WTC11 (cell line): ENCODE measurements around the gene TSC22D2. TPM values are rescaled to one million over a fixed set of nuclear protein-coding genes. Genes with fewer than 3 reads are reported as not detected.
A peak's percentile ranks its signal among the peaks of the same experiment; 100 is the strongest.

Source experiments
- ATAC-seq: fragments of 200-7000 bp; cut with Tn5 transposase; 2 replicates; pipeline ENCODE4 v1.10.0; 2021; ENCODE audit warnings: mild to moderate bottlenecking, moderate library complexity
- CTCF ChIA-PET: fragments of 300-600 bp; sonication (Branson Sonifier 250); formaldehyde crosslinking; loops from one replicate; lab custom pipeline; 2021; ENCODE audit warnings: antibody characterized with exemption; lab: Charles Lee
- POLR2A ChIA-PET: fragments of 350-600 bp; sonication (Branson Sonifier 250); formaldehyde crosslinking; loops from one replicate; lab custom pipeline; 2021; ENCODE audit warnings: antibody characterized with exemption; lab: Charles Lee
- DNase-seq: peaks from one replicate; pipeline ENCODE4 v3.0.0; 2021; ENCODE audit warnings: low spot score
- H3K27ac Mint-ChIP-seq: 2 replicates; pipeline ENCODE4 v1.8.0; 2021; ENCODE audit warnings: mixed read lengths
- H3K27me3 Mint-ChIP-seq: 2 replicates; pipeline ENCODE4 v1.8.0; 2021; ENCODE audit warnings: low read depth, mild to moderate bottlenecking, moderate library complexity, mixed read lengths
- H3K36me3 Mint-ChIP-seq: 2 replicates; pipeline ENCODE4 v1.8.0; 2021; ENCODE audit warnings: mixed read lengths
- H3K4me1 Mint-ChIP-seq: 2 replicates; pipeline ENCODE4 v1.8.0; 2022; ENCODE audit warnings: mixed read lengths
- H3K4me3 Mint-ChIP-seq: 2 replicates; pipeline ENCODE4 v1.8.0; 2021; ENCODE audit warnings: mild to moderate bottlenecking, moderate library complexity, mixed read lengths
- H3K9me3 Mint-ChIP-seq: 2 replicates; pipeline ENCODE4 v1.8.0; 2021; ENCODE audit warnings: mixed read lengths
- ATF3 ChIP-seq: sonication (generic); formaldehyde crosslinking; conservative IDR thresholded peaks from 2 replicates; pipeline ENCODE4 v1.8.1; 2022; ENCODE audit warnings: mild to moderate bottlenecking, missing genetic modification reagents
- CBFB ChIP-seq: sonication (generic); formaldehyde crosslinking; IDR thresholded peaks from 2 replicates; pipeline ENCODE4 v1.8.1; 2022; ENCODE audit warnings: mild to moderate bottlenecking, low read depth, missing genetic modification reagents
- E2F1 ChIP-seq: sonication (generic); formaldehyde crosslinking; IDR thresholded peaks from 2 replicates; pipeline ENCODE4 v1.8.0; 2022; ENCODE audit warnings: mild to moderate bottlenecking, missing genetic modification reagents
- E2F4 ChIP-seq: sonication (generic); formaldehyde crosslinking; IDR thresholded peaks from 2 replicates; pipeline ENCODE4 v1.8.1; 2022; ENCODE audit warnings: low read depth, mild to moderate bottlenecking, moderate library complexity, missing genetic modification reagents, borderline replicate concordance
- IRF1 ChIP-seq: sonication (generic); formaldehyde crosslinking; IDR thresholded peaks from 2 replicates; pipeline ENCODE4 v1.8.0; 2023; ENCODE audit warnings: missing genetic modification reagents
- JAZF1 ChIP-seq: fragments of 250-450 bp; sonication (Bioruptor Pico); IDR thresholded peaks from 2 replicates; pipeline ENCODE4 v1.9.0; 2021; ENCODE audit warnings: moderate library complexity, mild to moderate bottlenecking, inconsistent platforms
- JUN ChIP-seq: sonication (generic); formaldehyde crosslinking; IDR thresholded peaks from 2 replicates; pipeline ENCODE4 v1.8.0; 2023; ENCODE audit warnings: mild to moderate bottlenecking, missing genetic modification reagents
- MXD4 ChIP-seq: fragments of 250-450 bp; sonication (Bioruptor Pico); IDR thresholded peaks from 2 replicates; pipeline ENCODE4 v1.8.0; 2021; ENCODE audit warnings: mild to moderate bottlenecking, moderate library complexity, borderline replicate concordance
- SMAD3 ChIP-seq: sonication (generic); formaldehyde crosslinking; IDR thresholded peaks from 2 replicates; pipeline ENCODE4 v1.8.0; 2022; ENCODE audit warnings: missing genetic modification reagents, mild to moderate bottlenecking, borderline replicate concordance
- STAT6 ChIP-seq: sonication (generic); formaldehyde crosslinking; conservative IDR thresholded peaks from 2 replicates; pipeline ENCODE4 v1.8.1; 2023; ENCODE audit warnings: mild to moderate bottlenecking, low read depth, missing genetic modification reagents, moderate library complexity
- TCF7 ChIP-seq: sonication (generic); formaldehyde crosslinking; IDR thresholded peaks from 2 replicates; pipeline ENCODE4 v1.8.0; 2022; ENCODE audit warnings: mild to moderate bottlenecking, low read depth, missing genetic modification reagents, moderate library complexity
- TEAD1 ChIP-seq: sonication (generic); formaldehyde crosslinking; IDR thresholded peaks from 2 replicates; pipeline ENCODE4 v1.8.0; 2022; ENCODE audit warnings: mild to moderate bottlenecking, missing genetic modification reagents
- TEAD4 ChIP-seq: sonication (generic); formaldehyde crosslinking; IDR thresholded peaks from 2 replicates; pipeline ENCODE4 v1.8.0; 2022; ENCODE audit warnings: mild to moderate bottlenecking, missing genetic modification reagents
- TP53 ChIP-seq: sonication (generic); formaldehyde crosslinking; IDR thresholded peaks from 2 replicates; pipeline ENCODE4 v1.8.1; 2023; ENCODE audit warnings: mild to moderate bottlenecking, missing genetic modification reagents
- ZBTB43 ChIP-seq: sonication (generic); formaldehyde crosslinking; IDR thresholded peaks from 2 replicates; pipeline ENCODE4 v1.8.1; 2023; ENCODE audit warnings: mild to moderate bottlenecking, missing genetic modification reagents
- ZNF121 ChIP-seq: sonication (generic); formaldehyde crosslinking; IDR thresholded peaks from 2 replicates; pipeline ENCODE4 v1.8.0; 2023; ENCODE audit warnings: missing genetic modification reagents
- ZNF396 ChIP-seq: fragments of 250-450 bp; sonication (Bioruptor Pico); IDR thresholded peaks from 2 replicates; pipeline ENCODE4 v1.8.0; 2021; ENCODE audit warnings: mild to moderate bottlenecking, moderate library complexity, borderline replicate concordance
- ZNF512 ChIP-seq: sonication (generic); formaldehyde crosslinking; IDR thresholded peaks from 2 replicates; pipeline ENCODE4 v1.8.1; 2022; ENCODE audit warnings: missing genetic modification reagents, borderline replicate concordance
- total RNA-seq: library from RNA; stranded (reverse); gene quantifications from 3 replicates; pipeline ENCODE4 v1.2.3, GENCODE V29; 2021

Gene TSC22D2
- total RNA-seq, 1 experiment from 2014 or later: 24.0 TPM

- TF ChIP-seq ATF3 (CRISPR knock-in tag) (no peak), JAZF1 (CRISPR knock-in tag) (no peak), TEAD4 (CRISPR knock-in tag) (no peak), ZNF121 (CRISPR knock-in tag) (no peak)
Measured at GRCh38 chr3:150454622-150455021, 46.5 kb downstream of the TSC22D2 start (continued).

GRCh38 chr3:150455341-150455740, 47.2 kb downstream of the TSC22D2 start:
- ChIA-PET POLR2A (no interaction called here), CTCF (no interaction called here)
- Mint-ChIP-seq H3K4me3 (no peak overlapping the region), H3K4me1 (peaks cover 12% of the 10 kb centered on the region), H3K27ac (0 out of 2 replicates have a peak overlapping the region, but pooled peaks have one; percentile 24), H3K36me3 (peaks cover 13% of the 10 kb centered on the region), H3K27me3 (no peaks in the 10 kb centered on the region), H3K9me3 (no peaks in the 10 kb centered on the region)
- DNase-seq (no peak), ATAC-seq (no peak)
- TF ChIP-seq ZNF396 (CRISPR knock-in tag) (no peak), JUN (CRISPR knock-in tag) (no peak), IRF1 (CRISPR knock-in tag) (no peak), STAT6 (no peak)

GRCh38 chr3:150458001-150458400, 49.9 kb downstream of the TSC22D2 start:
- DNase-seq (no peak), ATAC-seq (no peak)
- H3K4me1 Mint-ChIP-seq: peaks cover 11% of the 10 kb centered on the region
- no peak overlapping the region for H3K27ac Mint-ChIP-seq
- no peak for TF ChIP-seq ZBTB43
- no peak for TF ChIP-seq CBFB
- no peak for TF ChIP-seq E2F1 (CRISPR knock-in tag)
- TF ChIP-seq ATF3 (CRISPR knock-in tag): no peak
- no peak for TF ChIP-seq E2F4 (CRISPR knock-in tag)
- TF ChIP-seq JAZF1 (CRISPR knock-in tag): no peak
- H3K27me3 Mint-ChIP-seq: no peaks in the 10 kb centered on the region
- ChIA-PET POLR2A (no interaction called here), CTCF (interaction anchor here (0.6 kb wide), 1 partner anchor 172 kb away, joined by 4 read pairs; no protein-coding TSS in a partner anchor)
- no peak overlapping the region for H3K4me3 Mint-ChIP-seq
- no peaks in the 10 kb centered on the region for H3K9me3 Mint-ChIP-seq
- H3K36me3 Mint-ChIP-seq: peaks cover 13% of the 10 kb centered on the region

GRCh38 chr3:150460484-150460883, 52.4 kb downstream of the TSC22D2 start:
- ChIA-PET POLR2A (no interaction called here), CTCF (interaction anchor here (1.2 to 1.5 kb wide), 2 partner anchors 35 to 652 kb away, joined by 4 read pairs; no protein-coding TSS in a partner anchor)
- Mint-ChIP-seq H3K27me3 (no peaks in the 10 kb centered on the region), H3K27ac (no peak overlapping the region), H3K36me3 (peaks cover 13% of the 10 kb centered on the region), H3K4me3 (no peak overlapping the region), H3K9me3 (no peaks in the 10 kb centered on the region), H3K4me1 (peaks cover 6% of the 10 kb centered on the region)
- ATAC-seq (no peak), DNase-seq (no peak)
- TF ChIP-seq ZNF512 (no peak), MXD4 (CRISPR knock-in tag) (no peak), TP53 (CRISPR knock-in tag) (no peak), SMAD3 (CRISPR knock-in tag) (no peak), TCF7 (no peak), TEAD1 (no peak)
